HUDEP-2 (cell line): Measurements from ENCODE around the gene IL20RB.

Experiments used
- DNase-seq, 76 experiments: peaks; one replicate each; lab custom pipeline; 2025; ENCODE audit not compliant: unreplicated experiment in 76 of 76; lab: John Stamatoyannopoulos, UW

Gene IL20RB, protein sequence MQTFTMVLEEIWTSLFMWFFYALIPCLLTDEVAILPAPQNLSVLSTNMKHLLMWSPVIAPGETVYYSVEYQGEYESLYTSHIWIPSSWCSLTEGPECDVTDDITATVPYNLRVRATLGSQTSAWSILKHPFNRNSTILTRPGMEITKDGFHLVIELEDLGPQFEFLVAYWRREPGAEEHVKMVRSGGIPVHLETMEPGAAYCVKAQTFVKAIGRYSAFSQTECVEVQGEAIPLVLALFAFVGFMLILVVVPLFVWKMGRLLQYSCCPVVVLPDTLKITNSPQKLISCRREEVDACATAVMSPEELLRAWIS

DNA sequence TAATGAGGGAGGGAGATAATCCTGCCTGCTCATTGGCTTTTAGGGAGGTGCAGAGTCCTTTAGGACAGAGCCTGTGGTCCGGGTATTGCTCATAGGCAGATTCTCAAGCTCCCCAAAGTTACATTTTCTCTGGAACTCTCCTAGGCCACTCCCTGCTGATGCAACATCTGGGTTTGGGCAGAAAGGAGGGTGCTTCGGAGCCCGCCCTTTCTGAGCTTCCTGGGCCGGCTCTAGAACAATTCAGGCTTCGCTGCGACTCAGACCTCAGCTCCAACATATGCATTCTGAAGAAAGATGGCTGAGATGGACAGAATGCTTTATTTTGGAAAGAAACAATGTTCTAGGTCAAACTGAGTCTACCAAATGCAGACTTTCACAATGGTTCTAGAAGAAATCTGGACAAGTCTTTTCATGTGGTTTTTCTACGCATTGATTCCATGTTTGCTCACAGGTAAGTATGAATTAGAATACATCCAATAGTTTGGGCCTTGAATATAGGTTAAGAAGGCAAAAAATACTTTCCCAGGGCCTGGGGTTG, at the start of gene IL20RB:
IL20RB (plus strand) TSS at position 233 of the 538 bp plus-strand sequence; CDS start at position 364, 131 bp downstream.
- DNase-seq: no peak

DNA sequence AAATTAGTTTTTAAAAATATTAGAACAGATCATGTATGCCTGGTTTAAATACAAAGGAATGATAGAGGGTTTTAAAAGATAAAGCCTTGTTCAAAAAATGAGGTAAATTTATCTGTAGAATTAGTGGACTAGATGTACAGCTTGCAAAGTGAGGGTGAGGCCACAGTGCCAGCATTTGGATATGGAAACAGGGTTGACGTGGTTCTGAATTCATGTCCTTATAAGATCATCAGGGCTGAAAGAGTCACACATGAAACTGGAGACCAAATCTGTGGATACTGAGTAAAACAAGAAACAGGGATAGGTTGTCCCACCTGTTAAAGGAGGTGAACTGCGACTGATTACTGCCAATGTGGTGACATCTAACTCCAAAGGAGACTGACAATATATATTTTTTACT, 49.5 kb upstream of the IL20RB start:
- no peak for DNase-seq

DNA sequence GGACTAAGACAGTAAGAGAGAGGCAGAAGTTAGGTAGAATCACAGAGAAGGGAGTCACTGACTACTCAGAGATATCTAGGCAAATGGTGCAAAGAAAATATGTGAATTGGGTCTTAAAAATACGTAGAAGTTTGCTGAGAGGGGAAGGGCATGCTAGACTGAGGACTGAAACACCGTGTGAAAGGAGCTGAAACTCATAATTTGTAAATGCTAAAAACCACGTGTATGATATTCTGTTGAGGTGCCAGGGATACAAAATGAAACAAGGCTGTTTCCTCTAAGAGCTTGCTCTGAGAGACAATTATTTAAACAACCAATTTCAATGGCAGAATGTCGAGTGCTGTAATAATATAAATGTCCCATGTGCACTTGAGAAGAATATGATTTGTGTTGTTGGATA, 48.6 kb upstream of the IL20RB start:
- DNase-seq: no peak

DNA sequence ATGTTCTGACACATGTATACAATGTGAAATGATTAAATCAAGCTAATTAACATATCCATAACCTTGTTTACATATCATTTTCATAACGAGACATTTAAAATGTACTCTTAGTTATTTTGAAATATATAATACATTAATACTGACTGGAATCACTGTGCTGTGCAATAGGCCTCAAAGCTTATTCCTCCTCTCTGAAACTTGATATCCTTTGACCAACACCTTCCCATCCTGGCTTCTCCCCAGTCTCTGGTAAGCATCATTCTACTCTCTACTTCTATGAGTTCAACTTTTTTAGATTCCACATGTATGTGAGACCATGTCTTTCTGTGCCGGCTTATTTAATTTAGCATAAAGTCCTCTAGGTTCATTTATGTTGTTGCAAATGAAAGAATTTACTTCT, 47.1 kb upstream of the IL20RB start:
- no peak for DNase-seq

DNA sequence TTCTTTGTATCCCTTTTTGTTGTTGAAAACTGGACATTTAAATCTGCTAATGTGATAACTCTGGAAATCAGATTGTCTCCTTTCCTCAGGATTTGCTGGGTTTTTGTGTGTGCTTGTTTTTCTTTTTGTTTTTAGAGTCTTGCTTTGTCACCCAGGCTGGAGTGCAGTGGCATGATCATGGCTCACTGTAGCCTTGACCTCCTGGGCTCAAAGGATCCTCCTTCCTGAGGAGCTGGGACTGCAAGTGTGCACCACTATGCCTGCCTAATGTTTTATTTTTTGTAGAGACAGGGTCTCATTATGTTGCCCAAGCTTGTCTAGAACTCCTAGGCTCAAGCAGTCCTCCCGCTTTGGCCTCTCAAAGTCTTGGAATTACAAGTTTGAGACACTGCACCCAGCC, 44.6 kb upstream of the IL20RB start:
- no peak for DNase-seq

DNA sequence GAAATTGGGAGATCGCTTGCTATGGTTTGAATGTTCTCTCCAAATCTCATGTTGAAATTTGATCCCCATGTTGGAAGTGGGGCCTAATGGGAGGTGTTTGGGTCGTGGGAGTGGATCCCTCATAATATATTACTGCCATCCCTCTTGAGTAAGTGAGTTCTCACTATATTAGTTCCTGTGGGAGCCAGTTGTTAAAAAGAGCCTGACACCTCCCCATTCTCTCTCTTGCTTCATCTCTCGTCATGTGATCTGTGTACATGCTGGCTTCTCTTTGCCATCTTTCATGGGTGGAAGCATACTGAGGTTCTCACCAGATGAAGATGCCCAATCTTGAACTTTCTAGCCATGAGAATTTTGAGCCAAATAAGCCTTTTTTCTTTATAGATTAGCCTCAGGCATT, 43.0 kb upstream of the IL20RB start:
- no peak for DNase-seq

DNA sequence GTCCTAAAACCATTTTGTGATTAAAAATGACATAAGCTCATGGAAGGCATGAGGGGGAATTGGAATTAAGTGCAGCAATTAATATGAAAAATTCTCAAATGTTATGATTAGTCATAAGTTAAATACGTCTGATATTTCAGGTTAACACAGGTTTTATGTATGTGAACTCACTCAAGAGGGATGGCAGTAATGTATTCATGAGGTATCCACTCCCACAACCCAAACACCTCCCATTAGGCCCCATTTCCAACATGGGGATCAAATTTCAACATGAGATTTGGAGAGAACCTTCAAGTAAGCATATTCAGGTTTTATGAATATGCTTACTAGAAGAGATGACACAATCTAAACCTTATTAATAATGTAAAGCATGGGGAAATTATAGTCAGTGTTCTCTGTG, 41.6 kb upstream of the IL20RB start:
- DNase-seq: no peak

DNA sequence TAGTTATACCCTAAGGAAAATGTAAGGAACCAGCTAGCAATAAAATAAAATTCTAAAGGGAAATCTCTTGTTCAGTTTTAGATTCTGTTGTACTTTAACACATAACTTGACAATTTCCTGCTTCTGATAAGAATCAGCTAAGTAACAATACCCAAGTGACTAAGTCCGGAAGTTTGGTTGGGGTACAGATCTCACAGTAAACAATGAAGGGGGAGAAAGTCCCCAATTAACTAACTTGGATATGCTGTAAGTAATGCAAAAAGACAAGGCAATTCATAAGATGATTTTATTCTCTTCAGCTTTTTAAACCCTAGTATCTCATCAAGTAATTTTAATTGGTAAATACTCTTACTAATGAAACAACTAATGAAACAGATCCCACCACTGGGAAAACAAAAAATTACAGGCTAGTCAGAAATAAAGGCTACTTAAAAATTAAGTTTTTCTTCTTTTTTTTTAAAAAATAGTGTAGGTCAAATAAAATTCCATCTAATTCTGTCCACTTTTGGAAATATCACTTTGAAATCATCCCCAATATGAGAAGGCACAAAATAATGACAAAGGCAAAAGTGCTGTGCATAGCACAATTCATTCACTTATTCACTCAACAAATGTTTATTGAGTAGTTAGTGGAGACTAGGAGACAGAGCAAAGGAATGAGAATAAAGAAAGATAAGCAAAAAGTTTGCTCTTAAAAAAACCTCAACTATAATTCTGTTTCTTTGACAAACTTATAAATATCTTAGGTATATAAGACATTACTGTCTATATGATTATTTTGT, 37.8 kb upstream of the IL20RB start:
- no peak for DNase-seq

DNA sequence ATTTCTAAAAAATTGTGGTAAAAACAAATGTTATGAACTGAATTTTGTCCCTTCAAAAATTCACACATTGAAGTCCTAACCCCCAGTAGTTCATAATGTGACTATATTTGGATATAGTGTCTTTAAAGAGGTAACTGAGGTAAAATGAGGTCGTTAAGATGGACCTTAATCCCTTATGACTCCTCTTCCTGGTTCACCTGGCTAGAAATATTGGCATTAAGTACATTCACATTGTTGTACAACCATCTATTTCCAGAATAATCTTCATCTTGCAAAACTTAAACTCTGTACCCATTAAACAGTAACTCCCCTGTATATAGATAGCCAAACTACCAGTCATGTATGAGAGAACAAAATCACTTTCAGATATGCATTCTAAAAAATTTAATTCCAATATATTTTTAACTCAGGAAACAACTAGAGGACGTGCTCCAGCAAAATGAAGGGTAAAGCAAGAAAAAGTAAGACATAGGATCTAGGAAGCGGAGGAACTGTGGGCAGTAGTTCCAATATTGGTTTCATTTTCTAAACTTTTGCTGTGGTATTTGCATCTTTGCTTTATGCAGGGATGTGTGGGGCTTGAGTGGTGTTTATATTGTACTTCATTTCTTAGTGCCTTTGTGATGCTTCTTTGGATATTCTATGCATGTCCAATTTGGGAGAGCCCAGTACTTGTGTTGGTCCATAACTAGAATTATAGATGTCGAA, 36.7 kb upstream of the IL20RB start:
- no peak for DNase-seq

DNA sequence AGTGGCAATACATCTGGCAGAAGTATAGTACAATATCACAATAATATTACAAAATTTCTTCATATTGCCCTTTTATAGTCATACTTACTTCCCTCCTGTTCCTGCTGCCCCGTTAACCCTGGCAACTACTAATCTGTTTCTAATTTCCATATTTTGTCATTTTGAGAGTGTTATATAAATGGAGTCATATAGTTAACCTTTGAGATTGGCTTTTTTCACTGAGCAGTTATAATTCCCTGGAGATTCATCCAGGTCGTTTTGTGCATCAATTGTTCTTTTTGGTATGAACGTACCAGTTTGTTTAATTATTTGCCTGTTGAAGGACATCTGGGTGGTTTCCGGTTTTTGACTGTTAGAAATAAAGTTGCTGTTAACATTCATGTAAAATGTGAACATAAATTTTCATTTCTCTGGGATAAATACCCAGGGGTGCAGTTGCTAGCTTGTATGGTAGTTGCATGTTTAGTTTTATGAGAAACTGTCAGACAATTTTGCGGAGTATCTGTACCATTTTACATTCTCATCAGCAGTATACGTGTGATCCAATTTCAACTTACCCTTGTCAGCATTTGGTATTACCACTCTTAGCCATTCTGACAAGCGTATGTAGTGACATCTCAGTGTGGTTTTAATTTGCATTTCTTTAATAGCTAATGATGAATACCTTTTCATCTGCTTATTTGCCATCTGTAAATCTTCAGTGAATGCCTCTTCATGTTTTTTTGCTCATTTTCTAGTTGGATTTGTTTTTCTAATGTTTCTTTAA, 32.2 kb upstream of the IL20RB start:
- no peak for DNase-seq

DNA sequence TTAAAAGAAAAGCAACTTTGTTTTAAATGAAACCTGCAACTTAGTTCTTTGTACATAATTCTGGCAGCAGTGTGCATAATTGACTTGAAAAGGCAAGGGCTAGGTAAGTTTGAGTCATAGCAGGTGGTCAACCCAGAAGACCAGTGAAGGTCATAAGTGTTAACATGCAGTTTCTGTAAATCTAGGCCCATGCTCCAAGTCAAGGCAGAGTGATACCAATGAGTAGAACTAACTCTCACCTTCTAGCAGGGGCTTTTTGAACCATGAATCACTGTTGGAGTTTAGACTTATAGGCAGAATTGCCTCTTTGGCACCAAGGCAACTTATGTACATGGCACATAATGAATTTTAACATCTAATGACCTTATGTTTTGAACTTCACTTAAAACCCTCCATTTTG, 29.5 kb upstream of the IL20RB start:
- DNase-seq: no peak

DNA sequence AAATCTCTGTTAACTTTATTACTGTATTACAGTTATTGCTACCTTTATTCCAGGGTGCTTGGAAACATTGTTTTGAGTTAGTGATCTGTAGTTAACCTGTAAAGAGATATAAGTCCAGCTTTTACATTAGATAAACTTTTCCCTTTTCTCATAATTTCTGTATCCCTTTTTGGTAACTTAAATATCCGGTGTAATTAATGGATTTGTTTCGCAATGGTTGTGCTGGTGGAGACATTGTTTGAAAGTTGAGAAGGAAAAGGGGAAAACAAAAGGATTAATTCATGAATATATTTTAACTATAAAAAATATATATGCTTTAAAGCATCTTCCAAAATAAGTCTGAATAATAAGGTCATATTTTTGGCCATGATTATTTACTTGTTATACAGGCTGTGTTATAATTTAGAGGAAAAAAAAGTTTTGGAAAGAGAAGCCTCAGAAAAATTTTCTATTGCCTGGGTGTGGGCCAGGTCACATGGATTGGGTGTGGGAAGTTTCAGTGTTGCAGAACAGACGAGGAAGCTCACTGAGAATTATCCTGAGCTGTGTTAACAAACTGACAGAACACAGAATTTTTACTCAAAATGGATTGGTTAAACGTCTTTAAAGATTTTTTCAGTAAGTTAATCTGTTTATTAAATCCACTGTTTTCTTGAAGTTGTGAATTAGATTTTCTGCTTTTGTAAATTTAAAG, 27.7 kb upstream of the IL20RB start:
- peak in 37 of 76 experiments; percentile 2 to 45 (median 16) for DNase-seq

DNA sequence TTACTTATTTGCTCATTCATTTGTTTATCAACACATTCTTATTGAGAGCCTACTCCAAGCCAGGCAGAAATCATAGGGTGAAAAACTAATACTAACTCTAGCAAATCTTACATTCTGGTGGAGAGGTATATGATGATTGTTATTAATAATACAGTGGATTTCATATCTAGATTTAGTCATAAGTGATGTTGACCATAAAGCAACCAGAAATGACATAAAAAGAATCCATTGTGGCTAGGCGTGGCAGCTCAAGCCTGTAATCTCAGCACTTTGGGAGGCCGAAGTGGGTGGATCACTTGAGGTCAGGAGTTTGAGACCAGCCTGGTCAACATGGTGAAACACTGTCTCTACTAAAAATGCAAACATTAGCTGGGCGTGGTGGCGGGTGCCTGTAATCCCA, 26.2 kb upstream of the IL20RB start:
- no peak for DNase-seq

DNA sequence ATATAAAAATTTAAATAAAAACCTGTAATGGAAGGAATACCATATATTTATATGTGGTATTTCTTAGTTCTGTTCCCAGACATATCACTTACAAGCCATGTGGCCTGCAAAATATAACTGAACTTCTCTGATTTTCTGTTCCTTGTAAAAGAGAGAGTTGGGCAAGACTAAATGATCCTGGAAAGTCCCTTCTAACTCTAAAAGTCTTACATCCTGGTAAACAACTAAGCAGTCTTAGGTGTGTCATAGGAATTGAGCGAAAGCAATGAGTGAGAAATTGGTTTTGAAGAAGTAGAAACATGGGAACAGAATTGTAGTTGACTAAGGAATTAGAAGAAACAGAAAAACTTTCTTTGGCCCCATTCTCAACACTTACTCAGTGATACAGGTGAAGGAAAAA, 25.3 kb upstream of the IL20RB start:
- DNase-seq: no peak

DNA sequence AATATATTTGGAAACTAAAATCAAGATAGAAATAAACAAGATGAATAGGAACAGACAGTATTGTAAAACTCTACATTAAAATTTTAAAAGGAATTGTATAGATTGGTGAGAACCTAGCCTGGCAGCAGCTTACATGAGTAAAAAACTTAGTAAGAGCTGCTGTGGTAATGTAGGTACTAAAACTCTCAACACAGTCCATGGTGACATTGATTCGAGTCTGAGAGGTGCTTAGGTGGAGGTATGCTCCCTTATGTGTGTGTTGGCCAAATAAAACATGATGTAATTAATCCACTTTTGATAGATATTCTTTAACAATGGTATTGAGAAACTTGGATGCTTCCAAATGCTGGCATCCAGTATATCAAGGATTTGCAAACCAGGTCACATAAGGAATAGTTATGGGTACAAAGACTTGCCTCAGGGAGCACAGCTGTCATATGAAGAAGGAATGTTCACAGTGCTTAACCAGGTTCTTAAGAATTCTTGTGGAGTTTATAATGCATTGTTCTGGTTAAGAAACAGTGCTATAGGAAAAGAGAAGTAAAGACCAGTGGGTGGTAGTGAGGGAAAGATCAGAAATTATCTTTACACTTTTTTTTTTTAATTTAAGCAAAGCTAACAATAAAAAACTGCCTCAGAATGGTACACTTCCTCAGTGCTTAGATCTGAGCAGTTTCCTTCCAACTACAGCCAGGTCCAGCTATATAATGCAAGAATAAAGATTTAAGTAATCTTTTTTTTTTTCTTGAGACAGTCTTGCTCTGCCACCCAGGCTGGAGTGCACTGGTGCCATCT, 24.6 kb upstream of the IL20RB start:
- no peak for DNase-seq

DNA sequence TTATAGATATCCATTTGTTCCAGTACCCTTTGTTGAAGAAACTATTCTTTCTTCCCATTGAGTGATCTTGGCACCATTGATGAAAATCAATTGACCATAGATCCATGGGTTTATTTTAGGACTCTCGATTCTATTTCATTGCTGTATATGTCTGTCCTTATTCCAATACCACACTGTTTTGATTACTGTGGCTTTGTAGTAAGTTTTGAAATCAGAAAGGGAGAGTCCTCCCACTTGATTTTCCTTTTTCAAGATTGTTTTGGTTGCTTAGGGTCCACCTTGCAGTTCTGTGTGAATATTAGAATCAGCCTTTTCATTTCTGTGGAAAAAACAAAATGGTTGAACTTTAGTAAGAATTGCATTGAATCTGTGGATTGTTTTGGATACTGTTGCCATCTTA, 20.6 kb upstream of the IL20RB start:
- no peak for DNase-seq

DNA sequence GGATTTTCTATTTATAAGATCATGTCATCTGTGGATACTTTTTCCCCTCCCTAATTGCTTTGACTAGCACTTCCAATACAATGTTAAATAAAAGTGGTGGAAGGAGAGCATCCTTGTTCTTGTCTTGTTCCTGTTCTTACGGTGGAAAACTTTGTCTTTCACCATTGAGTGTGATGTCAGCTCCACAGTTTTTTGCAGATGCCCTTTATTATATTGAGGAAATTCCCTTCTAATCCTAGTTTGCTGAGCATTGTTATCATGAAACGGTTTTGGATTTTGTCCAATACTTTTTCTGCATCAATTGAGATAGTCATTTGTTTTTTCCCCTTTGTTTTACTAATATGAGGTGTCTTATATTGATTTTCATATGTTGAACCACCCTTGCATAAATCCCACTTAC, 19.9 kb upstream of the IL20RB start:
- no peak for DNase-seq

DNA sequence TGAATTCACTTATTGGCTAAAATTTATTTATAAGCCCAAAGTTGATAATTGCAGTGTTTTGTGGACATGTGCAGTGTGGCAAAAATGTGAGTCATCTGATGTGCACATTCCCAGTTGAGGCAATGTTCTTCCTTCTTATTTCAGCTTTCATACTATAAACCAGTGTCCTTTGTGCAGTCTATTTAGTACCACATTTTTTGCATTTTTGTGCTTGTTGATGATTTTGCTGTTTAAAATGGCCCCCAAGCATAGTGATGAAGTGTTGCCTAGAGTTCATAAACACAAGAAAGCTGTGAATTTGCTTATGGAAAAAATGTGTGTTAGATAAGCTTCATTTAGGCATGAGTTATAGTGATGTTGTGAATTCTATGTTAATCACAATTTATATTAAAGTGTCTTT, 19.4 kb upstream of the IL20RB start:
- DNase-seq: no peak

DNA sequence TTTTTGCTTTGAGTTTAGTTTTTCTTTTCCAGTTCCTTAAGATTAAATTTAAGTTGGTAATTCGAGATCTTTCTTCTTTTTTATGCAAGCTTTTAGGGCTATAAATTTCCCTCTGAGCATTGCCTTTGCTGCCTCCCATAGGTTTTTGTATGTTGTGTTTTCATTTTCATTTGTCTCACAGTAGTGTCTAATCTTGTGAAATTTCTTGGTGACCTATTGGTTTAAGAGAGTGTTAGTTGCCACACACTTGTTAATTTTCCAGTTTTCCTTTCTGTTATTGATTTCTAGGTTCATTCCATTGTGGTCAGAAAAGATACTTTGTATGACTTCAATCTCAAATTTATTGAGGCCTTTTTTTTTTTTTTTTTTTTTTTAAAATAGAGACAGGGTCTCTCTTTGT, 18.3 kb upstream of the IL20RB start:
- DNase-seq: no peak
